ENCODE data around the gene CCDC134. TPM values are rescaled to one million over a fixed set of nuclear protein-coding genes. Genes with fewer than 3 reads are reported as not detected.

Gene CCDC134
- total and polyA plus RNA-seq, 2 of the 8 experiments (the other 6 are each of a cell fraction or from before 2014, with no cell fraction given) = 7.7 to 20.0 TPM

GRCh38 chr22:41875531-41876270, 75.2 kb downstream of the CCDC134 start (continued):
- no peak for TF ChIP-seq SP1 (IDR thresholded peaks at IDR 0.05; ENCODE audit: low read depth, low read length)
- no peak for TF ChIP-seq SP2 (IDR thresholded peaks at IDR 0.05; ENCODE audit: low read length)
- TF ChIP-seq SIN3A (conservative IDR thresholded peaks at IDR 0.05 in 1 of 2, IDR thresholded peaks at IDR 0.05 in 1 of 2; ENCODE audit: low read depth in 1 of 2, low read length in 2 of 2) = no peak
- TF ChIP-seq CHD1 (IDR thresholded peaks at IDR 0.05; ENCODE audit: low read depth, low read length) = no peak
- no peak for TF ChIP-seq CTBP2 (IDR thresholded peaks at IDR 0.05; ENCODE audit: borderline replicate concordance, insufficient read depth, insufficient read length, low read length)

Other genes with a start within 250 kb of the CCDC134 start
- 2.3 and 2.6 TPM in 2 replicates for gene CSDC2, start 239.7 kb upstream of the CCDC134 start, total RNA-seq (2021; fragmentation: NEBNext Ultra II Directional; extraction: Animal tissue kit (Norgen Biotek cat#: 25700))
- 2.0 and 3.2 TPM in 2 replicates for gene CSDC2, start 239.7 kb upstream of the CCDC134 start, polyA plus RNA-seq (2011; rRNA removed)
- gene PMM1, start 210.8 kb upstream of the CCDC134 start, total RNA-seq (2021; fragmentation: NEBNext Ultra II Directional; extraction: Animal tissue kit (Norgen Biotek cat#: 25700)) = 10.8 and 11.3 TPM in 2 replicates
- gene PMM1, start 210.8 kb upstream of the CCDC134 start, polyA plus RNA-seq (2011; rRNA removed) = 20.0 and 27.3 TPM in 2 replicates
- gene DESI1, start 179.6 kb upstream of the CCDC134 start, total RNA-seq (2021; fragmentation: NEBNext Ultra II Directional; extraction: Animal tissue kit (Norgen Biotek cat#: 25700)) = 33.7 and 34.3 TPM in 2 replicates
- gene DESI1, start 179.6 kb upstream of the CCDC134 start, polyA plus RNA-seq (2011; rRNA removed) = 27.6 and 31.2 TPM in 2 replicates
- gene XRCC6, start 179.4 kb upstream of the CCDC134 start, total RNA-seq (2021; fragmentation: NEBNext Ultra II Directional; extraction: Animal tissue kit (Norgen Biotek cat#: 25700)) = 488 and 490 TPM in 2 replicates
- 150 and 157 TPM in 2 replicates for gene XRCC6, start 179.4 kb upstream of the CCDC134 start, polyA plus RNA-seq (2011; rRNA removed)
- 214 and 241 TPM in 2 replicates for gene SNU13, start 111.8 kb upstream of the CCDC134 start, total RNA-seq (2021; fragmentation: NEBNext Ultra II Directional; extraction: Animal tissue kit (Norgen Biotek cat#: 25700))
- gene SNU13, start 111.8 kb upstream of the CCDC134 start, polyA plus RNA-seq (2011; rRNA removed) = 227 and 281 TPM in 2 replicates
- gene MEI1, start 101.2 kb upstream of the CCDC134 start, total RNA-seq (2021; fragmentation: NEBNext Ultra II Directional; extraction: Animal tissue kit (Norgen Biotek cat#: 25700)) = 0.36 and 0.54 TPM in 2 replicates
- 0.27 and 0.38 TPM in 2 replicates for gene MEI1, start 101.2 kb upstream of the CCDC134 start, polyA plus RNA-seq (2011; rRNA removed)
- gene SREBF2, start 32.4 kb downstream of the CCDC134 start, total RNA-seq (2021; fragmentation: NEBNext Ultra II Directional; extraction: Animal tissue kit (Norgen Biotek cat#: 25700)) = 144 TPM in 2 replicates
- 125 and 183 TPM in 2 replicates for gene SREBF2, start 32.4 kb downstream of the CCDC134 start, polyA plus RNA-seq (2011; rRNA removed)
- gene SHISA8, start 114.4 kb downstream of the CCDC134 start, total RNA-seq (2021; fragmentation: NEBNext Ultra II Directional; extraction: Animal tissue kit (Norgen Biotek cat#: 25700)) = 0.89 and 0.90 TPM in 2 replicates
- gene SHISA8, start 114.4 kb downstream of the CCDC134 start, polyA plus RNA-seq (2011; rRNA removed) = 0.14 and 0.35 TPM in 2 replicates
- gene TNFRSF13C, start 126.1 kb downstream of the CCDC134 start, total RNA-seq (2021; fragmentation: NEBNext Ultra II Directional; extraction: Animal tissue kit (Norgen Biotek cat#: 25700)) = 1.8 and 2.0 TPM in 2 replicates
- 1.4 TPM in 2 replicates for gene TNFRSF13C, start 126.1 kb downstream of the CCDC134 start, polyA plus RNA-seq (2011; rRNA removed)
- gene CENPM, start 146.5 kb downstream of the CCDC134 start, total RNA-seq (2021; fragmentation: NEBNext Ultra II Directional; extraction: Animal tissue kit (Norgen Biotek cat#: 25700)) = 30.0 and 32.0 TPM in 2 replicates
- 80.4 and 94.6 TPM in 2 replicates for gene CENPM, start 146.5 kb downstream of the CCDC134 start, polyA plus RNA-seq (2011; rRNA removed)
- 38.9 and 39.1 TPM in 2 replicates for gene SEPTIN3, start 168.8 kb downstream of the CCDC134 start, total RNA-seq (2021; fragmentation: NEBNext Ultra II Directional; extraction: Animal tissue kit (Norgen Biotek cat#: 25700))
- gene SEPTIN3, start 168.8 kb downstream of the CCDC134 start, polyA plus RNA-seq (2011; rRNA removed) = 39.7 and 52.9 TPM in 2 replicates
- not detected in 2 replicates for gene WBP2NL, start 198.1 kb downstream of the CCDC134 start, total RNA-seq (2021; fragmentation: NEBNext Ultra II Directional; extraction: Animal tissue kit (Norgen Biotek cat#: 25700))
- not detected in 2 replicates for gene WBP2NL, start 198.1 kb downstream of the CCDC134 start, polyA plus RNA-seq (2011; rRNA removed)

Measured in H1 (cell line).